Astrocyte of the hippocampus (primary cell): ENCODE results near the gene DNAH1.

ENCODE experiments used
- DNase-seq: peaks from one replicate; pipeline ENCODE4 v3.0.0; 2011; ENCODE audit warnings: low read depth, low spot score

The DNAH1 gene

DNA sequence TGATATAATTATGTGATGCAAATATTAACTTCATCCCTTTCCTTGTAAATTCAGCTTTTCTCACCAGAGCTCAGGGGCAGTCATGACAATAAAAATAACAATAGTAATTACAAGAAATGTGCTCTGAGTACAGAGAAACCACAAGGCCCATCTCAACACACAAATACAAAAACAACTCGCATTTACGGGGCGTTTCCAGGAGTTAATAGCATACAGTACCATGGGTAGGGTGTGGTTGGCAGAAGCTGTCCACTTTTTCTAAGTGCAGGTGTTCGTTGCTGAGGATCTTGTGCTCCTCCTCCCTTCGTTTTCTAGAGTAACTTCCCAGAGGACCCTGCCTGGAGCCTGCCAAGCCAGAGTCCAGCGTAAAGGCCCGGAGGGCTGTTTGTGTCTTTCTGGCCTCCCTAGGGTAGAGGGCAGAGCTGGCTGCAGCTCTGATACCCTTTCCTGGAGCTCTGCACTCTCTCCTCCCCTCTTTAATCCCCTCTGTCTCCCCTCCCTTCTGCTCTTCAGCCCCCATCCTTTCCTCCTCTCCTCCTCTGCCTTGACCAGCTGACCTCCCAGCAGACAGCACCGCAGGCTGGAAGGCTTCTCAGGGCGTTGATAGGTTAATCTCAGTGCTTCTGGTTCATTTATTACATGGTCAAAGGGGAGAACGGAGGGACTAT is 117.3 kb downstream of the DNAH1 start:
- DNase-seq, result no peak

DNA sequence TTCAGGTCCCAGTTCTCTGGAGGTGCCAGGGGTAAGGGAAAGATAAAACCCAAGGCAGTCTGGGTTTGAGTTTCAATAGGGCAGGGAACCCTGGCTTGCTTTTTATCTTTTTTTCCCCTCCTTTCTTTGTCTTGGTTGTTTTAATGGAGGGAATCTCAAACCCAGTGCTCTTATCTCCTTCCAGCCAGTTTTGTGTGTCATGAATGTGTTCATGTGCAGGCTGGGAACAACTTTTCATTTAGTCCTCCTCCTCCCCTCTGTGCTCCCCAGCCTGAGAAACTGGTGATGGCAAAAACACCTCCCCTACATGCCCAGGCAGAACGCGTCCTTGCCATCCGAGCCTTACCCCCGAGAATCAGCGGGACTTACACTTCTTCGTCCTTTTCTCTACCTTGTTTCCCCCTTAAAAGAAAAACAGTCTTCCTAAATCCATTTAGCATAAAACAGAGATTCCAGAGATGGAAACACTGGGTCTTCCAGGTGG is 117.9 kb downstream of the DNAH1 start:
- DNase-seq, result no peak

DNA sequence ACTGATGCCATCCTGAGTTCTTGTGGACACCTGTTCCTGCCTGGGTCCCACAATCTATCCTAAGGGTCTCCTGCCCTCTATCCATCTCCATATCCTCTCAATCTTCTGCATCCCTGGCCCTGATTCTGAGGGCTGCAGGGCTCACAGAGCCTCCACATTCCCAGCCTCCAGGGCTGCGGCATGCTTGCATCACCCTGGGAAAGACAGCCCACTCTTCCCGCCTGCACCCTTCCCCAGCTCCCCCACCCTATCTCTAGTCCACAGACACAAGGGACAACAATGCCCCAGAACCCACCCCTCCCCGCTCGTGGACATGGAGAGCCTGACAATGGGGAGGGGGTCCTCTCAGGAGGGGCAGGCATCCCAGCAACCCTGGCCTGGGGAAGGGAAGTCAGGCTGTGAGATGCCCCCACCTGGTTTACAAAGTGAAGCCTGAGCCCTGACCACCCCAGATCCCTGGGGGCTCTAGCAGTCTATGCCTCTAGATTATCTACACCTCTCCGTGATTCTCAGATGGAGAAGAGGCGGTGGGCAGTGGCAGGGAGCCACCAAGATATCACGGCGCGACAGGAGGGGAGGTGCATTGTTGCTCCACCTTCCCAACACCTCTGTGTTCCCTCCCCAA is 118.5 kb downstream of the DNAH1 start:
- no peak for DNase-seq

DNA sequence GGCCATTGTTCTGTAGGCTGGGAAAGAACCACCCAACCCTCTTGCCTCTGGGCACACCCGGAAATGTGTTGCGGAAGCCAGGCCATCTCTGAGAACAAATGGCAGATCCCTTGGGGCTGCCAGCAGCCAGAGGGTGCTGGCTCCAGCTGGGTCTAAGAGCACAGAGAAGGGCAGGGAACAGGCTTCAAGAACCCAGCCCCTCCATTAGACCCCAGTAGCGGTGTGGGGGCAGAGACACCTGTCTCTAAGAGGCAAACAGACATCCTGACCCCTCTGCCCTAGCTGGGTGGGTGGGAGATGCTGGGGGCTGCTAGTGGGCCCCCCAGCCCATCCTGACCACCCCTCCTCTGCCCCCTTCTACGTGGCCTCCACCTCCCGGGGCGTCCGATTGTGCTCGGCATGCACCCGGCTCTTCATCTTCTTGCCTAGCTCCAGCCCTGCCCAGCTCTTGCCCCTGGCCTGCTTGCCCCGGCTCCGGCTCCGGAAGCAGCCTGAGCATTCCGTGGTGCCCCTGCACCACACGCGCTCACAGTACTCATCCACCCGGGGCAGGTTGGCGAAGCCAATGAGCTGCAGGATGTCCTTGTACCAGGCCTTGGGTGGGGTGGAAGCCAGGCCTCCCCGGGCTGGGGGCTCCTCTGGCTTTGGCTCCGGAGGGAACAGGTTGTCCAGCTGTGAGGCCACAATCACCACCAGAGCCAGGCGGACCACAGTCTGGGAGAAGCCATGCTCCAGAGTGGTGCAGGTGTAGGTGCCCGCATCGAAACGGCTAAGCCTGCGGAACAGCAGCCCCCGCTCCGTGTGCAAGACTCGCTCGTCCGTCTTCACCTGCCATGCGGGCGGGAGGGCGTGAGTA is 119.4 kb downstream of the DNAH1 start:
- no peak for DNase-seq

DNA sequence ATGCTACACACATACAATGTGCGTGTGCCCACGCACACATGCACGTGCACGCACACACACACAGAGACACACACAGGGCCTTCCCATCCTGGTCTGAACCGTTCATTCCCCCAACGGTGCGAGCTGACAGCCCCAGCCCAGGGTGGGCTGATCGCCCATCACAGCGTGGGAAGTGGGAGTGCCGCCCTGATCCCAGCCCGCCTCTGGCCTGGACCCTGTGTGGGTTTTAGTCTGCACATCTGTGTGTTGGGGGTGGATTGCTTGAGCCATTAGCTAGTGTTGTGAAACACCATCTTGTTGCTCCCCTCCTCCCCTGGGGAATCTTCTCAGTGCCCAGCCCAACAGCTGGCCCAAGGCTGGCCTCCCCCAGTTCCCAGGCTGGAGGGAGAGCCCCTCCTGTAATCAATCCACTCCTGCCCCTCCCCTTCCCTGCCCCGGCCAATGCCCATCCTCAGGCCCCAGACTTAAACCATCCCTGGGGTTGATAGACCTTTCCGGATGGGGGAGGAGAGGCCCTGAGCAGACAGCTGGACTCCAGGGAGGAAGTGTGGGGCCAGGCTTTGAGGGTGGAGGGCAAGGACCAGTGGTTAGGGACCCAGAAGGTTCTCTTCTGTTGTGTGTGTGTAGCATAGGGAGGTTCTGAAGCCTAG is 120.5 kb downstream of the DNAH1 start:
- DNase-seq, result no peak

DNA sequence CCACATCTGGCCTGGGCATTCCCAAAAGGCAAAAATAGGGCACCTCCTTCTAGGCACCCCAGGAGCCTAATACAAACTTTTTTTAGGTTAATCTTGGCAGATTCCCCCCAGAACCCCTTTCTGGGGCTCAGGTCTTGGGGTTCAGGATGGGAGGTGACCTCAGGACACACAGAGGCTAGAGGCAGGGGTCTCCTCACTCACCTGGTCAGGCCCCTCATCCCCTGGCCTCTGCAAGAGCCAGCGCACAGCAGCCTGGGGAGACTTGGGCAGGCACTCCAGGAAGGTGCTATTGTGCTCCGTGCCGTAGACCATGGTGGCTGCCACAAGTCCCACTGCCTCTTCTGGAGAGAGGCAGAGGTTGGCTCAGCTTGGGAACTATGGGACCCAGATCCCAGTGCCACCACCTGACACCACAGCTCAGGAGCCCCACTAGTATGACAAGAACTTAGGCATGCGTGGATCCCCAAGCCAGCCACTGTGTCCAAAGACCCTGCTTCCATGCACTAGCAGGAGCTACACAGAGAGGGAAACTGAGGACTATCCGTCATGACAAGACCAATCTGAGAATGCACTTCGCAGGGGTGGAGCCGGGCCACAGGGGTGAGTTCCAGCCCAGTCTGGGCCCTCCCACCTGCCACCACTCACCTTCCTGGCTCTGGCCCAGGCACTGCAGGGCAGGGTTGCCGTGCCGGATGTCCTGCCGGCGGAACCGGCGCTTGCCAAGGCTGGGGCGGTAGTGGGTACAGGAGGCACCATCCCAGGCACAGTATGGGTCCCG is 121.4 kb downstream of the DNAH1 start:
- DNase-seq, result no peak

DNA sequence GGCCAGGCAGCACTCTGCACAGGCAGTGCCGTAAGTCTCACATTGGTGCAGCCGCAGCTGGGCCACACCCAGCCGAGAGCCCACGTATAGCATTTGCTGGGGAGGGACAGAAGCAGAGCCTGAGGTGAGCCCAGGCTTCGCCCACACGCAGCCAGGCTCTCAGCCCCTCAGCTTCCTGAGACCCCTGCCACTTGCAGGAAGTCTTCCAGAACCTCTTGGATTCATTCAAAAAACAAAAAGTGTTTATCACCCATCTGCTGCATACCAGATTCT is 121.9 kb downstream of the DNAH1 start:
- DNase-seq, result no peak

DNA sequence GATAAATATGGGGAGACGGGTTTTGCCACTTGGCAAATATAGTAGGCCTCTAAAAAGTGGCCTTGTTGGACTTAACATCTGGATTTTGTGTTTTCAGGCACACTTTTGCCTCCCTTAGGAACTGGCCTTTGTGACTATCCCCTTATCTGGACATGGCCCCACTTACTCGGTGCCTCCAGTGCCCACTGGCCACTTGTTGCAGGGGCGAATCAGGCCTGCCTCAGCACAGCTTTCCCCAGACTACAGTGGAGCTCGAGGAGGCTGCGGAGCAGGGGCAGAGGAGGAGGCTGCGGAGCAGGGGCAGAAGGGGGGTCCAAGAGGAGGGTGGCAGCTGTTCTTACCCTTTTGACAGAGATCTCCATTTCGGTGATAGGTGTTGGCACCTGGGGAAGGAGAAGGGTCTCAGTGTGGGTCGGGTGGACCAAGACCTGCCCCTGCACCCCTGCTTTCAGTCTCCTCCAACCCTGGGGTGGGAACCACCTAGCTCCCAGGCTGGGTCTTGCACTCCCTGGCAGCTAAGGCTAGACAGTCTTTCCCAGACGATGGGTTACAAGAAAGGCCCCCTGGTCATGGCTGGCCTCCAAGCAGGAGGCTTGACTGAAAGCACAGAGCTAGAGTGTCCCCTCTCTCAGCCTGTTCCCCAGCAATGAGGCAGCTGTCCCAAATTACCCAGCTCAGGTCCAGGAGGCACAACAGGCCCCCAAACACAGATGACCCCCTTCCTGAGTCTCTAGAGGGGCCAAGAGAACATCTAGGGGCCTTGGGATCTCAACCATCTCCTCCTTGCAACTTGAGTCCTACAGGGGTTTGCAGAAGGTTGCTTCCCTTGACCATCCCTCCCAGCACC is 122.7 kb downstream of the DNAH1 start:
- DNase-seq, result no peak

DNA sequence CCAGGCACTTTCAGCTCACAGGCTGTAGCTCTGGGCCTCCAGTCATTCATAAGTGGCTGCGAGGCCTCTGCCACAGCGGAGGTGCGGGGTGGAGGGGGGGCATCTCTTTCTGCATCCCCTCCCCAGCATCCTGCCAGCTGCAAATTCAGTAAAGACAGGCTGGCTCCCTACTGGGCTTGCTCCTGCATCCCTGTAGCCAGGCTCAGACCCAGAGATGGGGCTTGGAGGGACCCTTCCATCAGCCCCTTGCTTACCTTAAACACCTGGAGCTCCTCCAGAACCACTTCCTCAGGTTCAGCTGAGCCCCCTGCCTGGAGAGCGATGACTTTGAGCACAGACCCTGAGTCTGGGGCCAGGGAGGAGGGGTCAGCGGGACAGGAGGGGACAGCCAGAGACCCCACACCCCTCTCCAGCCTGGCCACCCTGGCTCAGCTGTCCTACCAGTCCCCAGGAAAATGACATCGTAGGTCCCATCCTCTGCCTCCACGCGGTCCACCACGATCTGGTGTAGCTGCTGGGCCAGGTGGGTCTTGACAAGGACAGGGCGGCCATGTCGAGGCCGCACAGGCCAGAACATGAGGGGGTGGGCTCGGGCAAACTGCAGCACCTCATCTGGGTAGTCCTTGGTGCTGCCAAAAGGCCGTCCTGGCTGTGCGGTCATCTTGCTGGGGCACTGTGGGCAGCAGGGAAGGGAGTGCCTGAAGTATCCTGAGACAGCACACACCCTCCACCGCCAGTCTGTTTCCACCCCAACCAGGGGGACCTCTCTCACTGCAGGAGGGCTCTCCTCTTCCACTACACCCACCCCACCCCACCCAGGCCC is 123.5 kb downstream of the DNAH1 start:
- no peak for DNase-seq

DNA sequence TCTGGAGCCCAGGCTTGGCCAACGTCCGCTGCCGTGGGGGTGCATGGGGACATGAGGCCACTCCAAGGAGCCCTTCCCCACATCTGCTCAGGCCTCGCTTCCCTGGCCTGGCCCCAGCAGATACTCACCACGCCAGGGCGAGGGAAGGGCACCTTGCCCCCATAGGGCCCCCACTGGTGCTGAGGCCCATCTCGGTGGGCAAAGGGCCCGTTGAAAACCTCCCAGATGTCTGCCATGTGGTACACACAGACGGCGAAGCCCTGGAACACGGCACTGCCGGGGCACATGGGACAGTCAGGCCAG is 124.1 kb downstream of the DNAH1 start:
- no peak for DNase-seq

DNA sequence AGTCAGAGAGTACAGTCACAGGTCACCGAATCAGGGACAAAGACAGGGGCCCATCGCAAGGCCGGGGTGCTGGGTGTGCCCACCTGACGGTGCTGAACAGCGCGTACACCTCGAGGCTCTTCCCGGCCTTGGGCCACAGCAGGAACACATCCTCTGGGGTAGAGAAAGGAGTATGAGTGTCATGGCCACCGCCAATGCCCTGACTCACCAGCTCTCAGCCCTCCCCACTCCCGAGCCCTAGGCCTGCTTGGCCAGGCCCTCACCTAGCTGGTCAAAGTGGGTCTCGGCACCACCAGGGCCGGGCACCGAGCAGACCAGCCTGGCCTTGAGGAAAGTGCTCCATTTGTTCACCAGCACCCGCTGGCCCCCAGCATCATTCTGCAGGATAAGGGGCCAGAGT is 124.6 kb downstream of the DNAH1 start:
- DNase-seq, result no peak

DNA sequence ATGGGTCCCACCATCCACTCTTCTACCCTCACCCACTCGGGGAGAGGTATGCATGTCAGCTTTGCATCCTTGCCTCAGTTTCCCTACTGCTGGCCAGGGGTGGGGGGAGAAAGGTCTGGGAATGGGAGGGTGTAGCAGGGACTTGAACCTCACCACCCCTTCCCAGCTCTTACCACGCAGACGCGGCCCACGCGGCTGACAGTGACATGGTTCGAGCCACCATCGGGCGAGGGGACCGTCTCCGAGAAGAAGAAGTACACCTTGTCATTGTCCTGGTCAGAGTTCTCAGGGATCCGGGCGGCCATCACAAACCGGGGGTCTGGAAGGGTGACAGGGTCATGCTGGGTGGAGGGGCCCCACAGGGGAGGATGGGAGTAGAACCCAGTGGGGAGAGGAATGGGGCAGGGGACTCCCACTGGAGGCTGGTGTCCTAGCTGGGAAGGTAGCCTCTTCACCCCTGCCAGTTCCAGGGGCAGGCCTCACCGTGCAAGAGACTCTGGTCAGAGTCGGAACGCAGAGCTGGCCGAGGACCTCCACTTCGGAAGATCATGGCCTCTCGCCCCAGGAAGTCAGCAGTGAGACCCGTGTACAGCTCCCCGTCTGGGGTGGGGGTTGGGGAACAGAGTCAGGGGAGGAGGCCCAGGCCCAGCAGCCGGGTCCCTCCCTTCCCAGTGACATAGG is 125.1 kb downstream of the DNAH1 start:
- DNase-seq, result no peak

DNA sequence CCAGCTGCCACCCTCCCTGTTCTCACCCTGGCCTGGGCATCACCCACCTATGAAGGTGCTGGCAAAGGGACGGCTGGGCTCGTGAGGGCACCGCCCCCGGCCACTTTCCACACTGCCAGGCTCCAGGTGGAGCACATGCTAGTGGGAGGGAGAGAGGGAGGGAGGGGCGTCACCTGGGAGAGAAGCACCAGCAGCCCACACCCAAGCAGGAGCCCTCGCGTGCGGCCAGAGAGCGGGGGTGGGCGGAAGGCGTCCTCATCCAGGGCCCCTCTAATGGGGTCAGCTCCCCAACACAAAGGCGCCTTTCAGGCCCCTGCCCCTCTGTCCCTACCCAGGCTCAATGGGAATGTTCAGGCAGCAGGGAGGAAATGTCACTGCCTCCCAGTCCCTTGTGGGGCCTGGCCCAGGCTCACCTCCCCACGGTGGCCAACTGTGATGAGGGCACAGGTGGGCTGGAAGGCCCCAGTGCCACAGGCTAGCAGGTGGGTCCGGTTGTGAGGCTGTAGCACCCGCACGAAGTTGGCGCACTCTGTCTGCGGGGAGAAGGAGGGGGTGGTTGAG is 125.7 kb downstream of the DNAH1 start:
- no peak for DNase-seq

DNA sequence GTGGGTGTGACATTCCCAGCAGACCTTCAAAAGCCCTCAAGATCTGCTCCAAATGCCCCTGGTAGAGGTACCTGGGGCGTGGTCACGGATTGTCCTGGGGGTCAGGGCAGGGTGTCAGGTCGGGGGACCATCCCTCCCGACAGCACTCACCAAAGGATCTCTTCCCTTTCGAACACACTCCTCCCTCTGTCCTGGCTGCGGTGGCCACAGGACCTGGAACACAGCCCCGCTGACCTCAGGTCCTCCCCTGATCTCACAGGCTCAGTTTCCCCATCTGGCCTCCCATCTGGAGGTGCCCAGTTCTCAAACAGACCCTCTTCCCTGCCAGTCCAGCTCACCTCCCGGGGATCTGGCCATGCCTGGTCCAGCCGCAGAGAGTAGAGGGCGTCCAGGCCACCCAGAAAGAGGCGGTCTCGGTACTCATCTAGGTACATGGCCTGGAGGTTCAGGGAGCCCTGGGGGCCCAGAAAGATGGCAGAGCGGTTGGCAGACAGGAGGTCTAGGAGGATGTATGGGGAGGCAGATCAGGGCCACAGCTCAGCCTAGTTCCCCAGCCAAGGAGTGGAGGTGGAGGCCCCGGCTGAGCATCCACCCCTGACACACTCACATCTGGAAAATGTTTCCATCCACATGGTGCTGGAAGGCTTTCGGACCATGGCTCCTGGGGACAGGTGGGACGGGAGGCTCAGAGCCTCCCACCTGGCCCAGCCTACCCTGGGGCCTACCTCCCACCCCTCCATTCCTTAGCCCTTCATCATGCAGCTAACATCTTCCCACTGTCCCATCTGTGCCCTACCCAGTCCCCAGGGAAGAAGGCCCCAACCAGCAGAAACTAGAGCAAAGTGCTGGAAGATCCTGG is 126.5 kb downstream of the DNAH1 start:
- no peak for DNase-seq

DNA sequence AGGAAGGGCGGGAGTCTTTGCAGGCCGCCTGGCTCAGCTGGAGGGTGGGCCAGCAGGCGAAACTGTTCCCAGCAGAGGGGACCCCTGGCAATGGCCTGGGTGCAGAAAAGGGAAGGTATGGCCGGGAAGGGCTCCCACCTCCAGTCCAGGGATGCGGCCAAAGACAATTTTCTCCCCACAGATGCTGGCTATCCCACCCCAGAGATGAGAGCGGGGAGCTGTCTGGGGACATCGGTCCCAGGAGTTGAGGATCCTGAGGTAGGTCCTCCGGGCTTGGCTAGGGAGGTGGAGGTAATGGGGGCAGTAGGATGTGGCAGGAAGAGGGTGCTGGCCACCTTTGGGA is 127.1 kb downstream of the DNAH1 start:
- DNase-seq, result no peak

DNA sequence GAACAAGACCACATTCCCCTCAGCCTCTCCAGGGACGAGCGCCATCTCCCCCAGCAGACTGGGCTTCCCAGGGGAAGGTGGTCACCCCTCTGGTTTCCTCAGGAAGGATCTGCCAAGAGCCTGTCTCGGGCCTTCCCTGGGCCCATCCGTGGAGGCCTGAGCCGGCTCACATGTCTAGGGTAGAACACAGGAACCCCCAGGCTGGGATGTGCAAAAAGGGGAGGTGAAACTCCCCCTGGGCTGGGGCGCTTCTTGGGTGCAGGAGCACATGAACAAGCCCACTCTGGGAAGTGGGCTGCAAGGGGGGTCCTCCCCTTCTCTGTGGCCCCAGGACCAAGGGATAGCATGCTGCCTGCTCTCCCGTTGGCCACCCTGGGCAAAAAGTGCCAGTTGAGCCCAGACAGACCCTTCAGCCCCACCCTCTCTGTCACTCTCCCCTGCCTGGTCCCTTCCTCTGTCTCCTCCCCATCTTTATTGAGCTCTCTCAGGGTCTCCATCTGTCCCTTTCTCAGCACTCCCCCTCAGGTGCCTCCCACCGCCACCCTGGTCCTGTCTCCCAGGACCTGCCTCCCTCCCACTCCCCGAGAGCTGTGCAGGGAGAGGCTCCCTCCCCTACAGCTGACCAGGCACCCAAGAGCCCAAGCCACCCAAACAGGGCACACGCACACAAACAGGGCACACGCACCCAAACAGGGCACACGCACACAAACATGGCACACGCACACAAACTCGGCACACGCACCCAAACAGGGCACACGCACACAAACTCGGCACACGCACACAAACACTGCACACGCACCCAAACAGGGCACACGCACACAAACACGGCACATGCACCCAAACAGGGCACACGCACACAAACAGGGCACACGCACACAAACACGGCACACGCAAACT is 127.9 kb downstream of the DNAH1 start:
- DNase-seq, result no peak
